BJ (cell line): ENCODE data around the gene ARHGAP21. TPM values are rescaled to one million over a fixed set of nuclear protein-coding genes. Genes with fewer than 3 reads are reported as not detected.

Source experiments
- CTCF ChIA-PET: fragments of 350-600 bp; formaldehyde crosslinking; extraction: SDS; loops from one replicate; lab custom pipeline; 2021; ENCODE audit warnings: antibody characterized with exemption, inconsistent platforms; lab: Yijun Ruan, JAX
- POLR2A ChIA-PET: fragments of 300-600 bp; sonication (Branson Sonifier 250); formaldehyde crosslinking; extraction: SDS; loops from one replicate; lab custom pipeline; 2021; ENCODE audit warnings: antibody characterized with exemption; lab: Charles Lee
- DNase-seq: peaks from one replicate; pipeline ENCODE4 v3.0.0-alpha.2; 2011; ENCODE audit warnings: low read depth
- H3K27me3 ChIP-seq: 2 replicates; pipeline ENCODE4 v1.6.0; 2011; ENCODE audit warnings: low read length; ENCODE audit not compliant: control insufficient read depth, insufficient read depth
- H3K36me3 ChIP-seq: 2 replicates; pipeline ENCODE4 v1.5.1; 2011; ENCODE audit warnings: low read length; ENCODE audit not compliant: control insufficient read depth, insufficient read depth
- H3K4me3 ChIP-seq: 2 replicates; pipeline ENCODE4 v1.5.1; 2011; ENCODE audit warnings: low read depth, mild to moderate bottlenecking, control low read depth, low read length
- polyA plus RNA-seq: library from polyadenylated mRNA; depleted of rRNA; stranded (reverse); fragments of >200 nt; gene quantifications from 2 replicates; pipeline ENCODE4 v1.2.3, GENCODE V29; 2011
- TF ChIP-seq, protein P1 (sequence below): IDR thresholded peaks from 2 replicates; pipeline ENCODE4 v1.5.1; 2011; ENCODE audit warnings: low read depth, mild to moderate bottlenecking, control low read depth, inconsistent platforms, low read length, moderate library complexity; ENCODE audit not compliant: insufficient read depth

The ARHGAP21 gene
- polyA plus RNA-seq, 1 experiment = 75.8 TPM

GRCh38 chr10:24652381-24652957 lies 71.2 kb downstream of the ARHGAP21 start:
- no peaks in the 10 kb centered on the region for H3K36me3 ChIP-seq
- DNase-seq = no peak
- no peaks in the 10 kb centered on the region for H3K27me3 ChIP-seq
- no peak overlapping the region for H3K4me3 ChIP-seq
- ChIA-PET POLR2A (no interaction called here), CTCF (no interaction called here)
- TF ChIP-seq, protein P1, sequence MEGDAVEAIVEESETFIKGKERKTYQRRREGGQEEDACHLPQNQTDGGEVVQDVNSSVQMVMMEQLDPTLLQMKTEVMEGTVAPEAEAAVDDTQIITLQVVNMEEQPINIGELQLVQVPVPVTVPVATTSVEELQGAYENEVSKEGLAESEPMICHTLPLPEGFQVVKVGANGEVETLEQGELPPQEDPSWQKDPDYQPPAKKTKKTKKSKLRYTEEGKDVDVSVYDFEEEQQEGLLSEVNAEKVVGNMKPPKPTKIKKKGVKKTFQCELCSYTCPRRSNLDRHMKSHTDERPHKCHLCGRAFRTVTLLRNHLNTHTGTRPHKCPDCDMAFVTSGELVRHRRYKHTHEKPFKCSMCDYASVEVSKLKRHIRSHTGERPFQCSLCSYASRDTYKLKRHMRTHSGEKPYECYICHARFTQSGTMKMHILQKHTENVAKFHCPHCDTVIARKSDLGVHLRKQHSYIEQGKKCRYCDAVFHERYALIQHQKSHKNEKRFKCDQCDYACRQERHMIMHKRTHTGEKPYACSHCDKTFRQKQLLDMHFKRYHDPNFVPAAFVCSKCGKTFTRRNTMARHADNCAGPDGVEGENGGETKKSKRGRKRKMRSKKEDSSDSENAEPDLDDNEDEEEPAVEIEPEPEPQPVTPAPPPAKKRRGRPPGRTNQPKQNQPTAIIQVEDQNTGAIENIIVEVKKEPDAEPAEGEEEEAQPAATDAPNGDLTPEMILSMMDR = no peak

GRCh38 chr10:24651923-24652322 lies 71.8 kb downstream of the ARHGAP21 start:
- TF ChIP-seq, protein P1 = no peak
- H3K27me3 ChIP-seq = no peaks in the 10 kb centered on the region
- H3K4me3 ChIP-seq = no peak overlapping the region
- no peaks in the 10 kb centered on the region for H3K36me3 ChIP-seq
- ChIA-PET POLR2A (no interaction called here), CTCF (no interaction called here)
- no peak for DNase-seq

GRCh38 chr10:24650669-24651391 lies 72.9 kb downstream of the ARHGAP21 start:
- TF ChIP-seq, protein P1 = no peak
- POLR2A ChIA-PET = interaction anchor here (0.6 kb wide), 1 partner anchor 331 kb away, joined by 4 read pairs; no protein-coding TSS in a partner anchor
- no peak for DNase-seq
- no peak overlapping the region for H3K4me3 ChIP-seq
- H3K36me3 ChIP-seq = no peaks in the 10 kb centered on the region
- no peaks in the 10 kb centered on the region for H3K27me3 ChIP-seq
- CTCF ChIA-PET = interaction anchor here (0.7 to 1.0 kb wide), 2 partner anchors 18 to 431 kb away, joined by 3 read pairs; no protein-coding TSS in a partner anchor

GRCh38 chr10:24645784-24646183 lies 77.9 kb downstream of the ARHGAP21 start:
- TF ChIP-seq, protein P1 = no peak
- DNase-seq = no peak

DNA sequence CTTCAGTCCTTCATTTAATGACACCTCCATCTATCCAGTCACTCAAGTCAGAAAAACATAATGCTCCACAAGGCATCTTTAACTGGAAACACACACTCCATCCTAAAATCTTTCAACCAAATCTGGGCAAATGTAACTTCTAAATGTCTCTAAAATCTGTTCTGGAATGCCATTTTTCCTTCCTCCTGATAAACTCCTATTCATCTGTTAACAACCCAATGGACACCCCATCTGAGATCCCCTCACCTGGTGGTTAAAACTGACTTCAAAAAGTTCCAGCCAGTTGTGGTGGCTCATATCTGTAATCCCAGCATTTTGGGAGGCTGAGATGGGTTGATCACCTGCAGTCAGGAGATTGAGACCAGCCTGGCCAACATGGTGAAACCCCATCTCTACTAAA lies 78.7 kb downstream of the ARHGAP21 start:
- CTCF ChIA-PET = interaction anchor here (1.0 kb wide), 1 partner anchor 76 kb away, joined by 3 read pairs; no protein-coding TSS in a partner anchor
- no peak for DNase-seq

More at GRCh38 chr10:24645784-24646183, 77.9 kb downstream of the ARHGAP21 start:
- ChIA-PET POLR2A (no interaction called here), CTCF (interaction anchor here (0.8 to 1.2 kb wide), 3 partner anchors 75 to 435 kb away, joined by 3 to 6 read pairs (median 3); no protein-coding TSS in a partner anchor)
- H3K27me3 ChIP-seq = no peaks in the 10 kb centered on the region
- H3K4me3 ChIP-seq = no peak overlapping the region
- H3K36me3 ChIP-seq = no peaks in the 10 kb centered on the region

More for the DNA sequence above, 78.7 kb downstream of the ARHGAP21 start:
- Histone ChIP-seq H3K27me3 (no peaks in the 10 kb centered on the region), H3K36me3 (no peaks in the 10 kb centered on the region), H3K4me3 (no peak overlapping the region)
- TF ChIP-seq, protein P1 = no peak
- POLR2A ChIA-PET = no interaction called here
